NCI-H345 (cell line): ENCODE data around the gene PLXNB2.
"Not testable (repeated sequence)": the region's sequence is repeated elsewhere in the genome, so short reads cannot be mapped to it uniquely, and the experiment has no call there.

ENCODE experiments used
- DNase-seq: peaks from one replicate; lab custom pipeline; 2025; lab: John Stamatoyannopoulos, UW

PLXNB2 gene

DNA sequence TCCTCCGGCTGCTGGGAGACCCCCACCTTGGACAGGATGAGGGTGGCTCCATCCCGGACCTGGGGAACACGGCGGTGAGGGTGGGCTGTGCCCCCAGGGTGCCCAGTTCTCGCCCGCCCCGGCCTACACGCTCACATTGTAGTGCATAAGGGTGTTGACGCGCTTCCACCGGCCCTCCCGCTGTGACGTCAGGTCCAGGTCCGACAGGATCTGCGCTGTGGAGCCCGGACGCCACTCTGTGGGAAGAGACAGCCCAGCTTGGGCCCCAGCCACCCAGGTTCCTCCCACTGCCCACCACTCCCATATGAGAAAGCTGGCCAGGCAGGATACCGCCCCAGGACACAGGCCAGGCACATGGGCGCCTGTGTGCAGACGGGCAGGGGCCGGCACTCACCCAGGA, 29.0 kb downstream of the PLXNB2 start:
- no peak for DNase-seq

DNA sequence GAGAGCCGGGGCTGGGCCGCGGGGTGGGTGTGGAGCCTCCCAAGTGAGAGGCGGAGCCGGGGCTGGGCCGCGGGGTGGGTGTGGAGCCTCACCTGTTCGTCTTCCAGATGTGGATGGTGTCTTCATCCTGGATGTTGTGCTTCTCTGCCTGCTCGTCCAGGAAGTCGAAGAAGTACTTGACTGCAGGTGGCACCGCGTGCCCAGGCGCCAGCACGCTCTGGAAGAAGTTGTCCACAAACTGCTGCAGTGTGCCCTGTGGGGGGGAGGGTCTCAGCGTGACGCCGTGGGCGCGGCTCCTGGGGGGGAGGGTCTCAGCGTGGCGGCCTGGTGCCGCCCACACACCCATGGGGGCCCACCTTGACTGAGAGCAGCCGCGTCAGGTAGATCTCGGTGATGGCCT, 29.7 kb downstream of the PLXNB2 start:
- no peak for DNase-seq

DNA sequence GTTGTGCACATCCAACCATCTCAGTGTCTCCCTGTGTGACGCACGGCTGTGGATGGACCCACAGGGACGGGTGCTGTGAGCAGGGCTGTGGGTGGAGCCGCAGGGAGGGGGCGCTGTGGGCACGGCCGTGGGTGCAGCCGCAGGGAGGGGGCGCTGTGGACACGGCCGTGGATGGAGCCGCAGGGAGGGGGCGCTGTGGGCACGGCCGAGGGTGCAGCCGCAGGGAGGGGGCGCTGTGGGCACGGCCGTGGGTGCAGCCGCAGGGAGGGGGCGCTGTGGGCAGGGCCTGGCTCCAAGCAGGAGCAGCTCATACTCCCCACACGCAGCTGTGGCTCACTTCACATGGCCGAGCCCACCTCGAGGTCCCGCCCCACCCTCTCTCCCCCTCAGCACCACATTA, 31.3 kb downstream of the PLXNB2 start:
- DNase-seq, result no peak

DNA sequence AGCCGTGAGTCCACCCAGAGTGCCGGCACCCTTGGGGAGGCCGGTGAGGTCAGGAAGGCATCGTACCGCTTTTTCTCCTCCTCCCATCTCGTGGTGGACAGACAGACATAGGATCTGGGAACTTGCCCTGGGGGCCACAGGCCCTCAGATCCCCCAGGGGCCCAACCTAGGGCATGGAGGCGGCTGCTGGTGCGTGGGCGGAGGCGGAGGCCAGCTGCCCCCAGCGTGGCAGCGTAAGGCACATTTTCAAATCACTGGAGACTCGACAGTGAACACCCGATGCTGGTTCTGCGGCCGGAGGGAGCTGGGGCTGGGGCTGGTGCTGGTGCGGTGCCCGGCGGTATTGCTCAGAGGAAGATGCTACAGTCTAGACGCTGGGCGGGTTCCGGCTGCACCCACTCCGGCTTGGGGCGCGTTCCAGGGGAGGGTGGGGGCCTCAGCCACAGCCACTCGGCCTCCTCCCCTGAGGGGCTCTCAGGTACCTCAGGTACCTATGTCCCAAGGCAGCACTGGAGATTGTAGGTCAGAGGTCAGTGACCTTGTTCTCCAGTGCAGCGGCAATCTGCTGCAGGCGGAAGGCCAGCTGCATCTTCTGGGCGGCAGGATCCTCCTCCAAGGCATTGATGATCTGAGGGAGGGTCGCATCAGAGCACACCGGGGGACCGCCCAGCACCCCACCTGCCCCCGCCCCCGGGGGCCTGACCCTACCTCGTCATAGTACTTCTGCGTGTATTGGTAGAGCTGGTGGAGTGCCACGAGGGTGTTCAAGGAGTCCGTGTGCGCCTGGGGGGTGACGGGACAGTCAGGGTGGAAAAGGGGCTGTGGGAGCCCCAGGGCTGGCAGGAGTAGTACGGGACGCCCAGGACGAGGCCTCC, 32.0 kb downstream of the PLXNB2 start:
- DNase-seq, result no peak

DNA sequence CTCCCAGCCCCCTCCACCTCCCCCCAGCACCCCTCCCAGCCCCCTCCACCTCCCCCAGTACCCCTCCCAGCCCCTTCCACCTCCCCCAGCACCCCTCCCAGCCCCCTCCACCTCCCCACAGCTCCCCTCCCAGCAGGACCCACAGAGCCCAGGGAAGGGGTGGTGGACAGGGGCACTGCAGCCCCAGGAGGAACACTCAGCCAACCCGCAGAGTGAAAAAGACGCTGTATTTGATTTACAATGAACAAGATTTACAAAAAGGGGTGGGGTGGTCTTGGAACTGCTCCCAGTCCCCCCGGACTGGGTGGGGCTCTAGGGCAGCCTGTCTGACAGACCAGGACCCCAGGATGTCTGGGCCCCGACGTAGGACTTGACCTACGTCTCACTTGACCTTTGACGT, 32.7 kb downstream of the PLXNB2 start:
- DNase-seq, result no peak

DNA sequence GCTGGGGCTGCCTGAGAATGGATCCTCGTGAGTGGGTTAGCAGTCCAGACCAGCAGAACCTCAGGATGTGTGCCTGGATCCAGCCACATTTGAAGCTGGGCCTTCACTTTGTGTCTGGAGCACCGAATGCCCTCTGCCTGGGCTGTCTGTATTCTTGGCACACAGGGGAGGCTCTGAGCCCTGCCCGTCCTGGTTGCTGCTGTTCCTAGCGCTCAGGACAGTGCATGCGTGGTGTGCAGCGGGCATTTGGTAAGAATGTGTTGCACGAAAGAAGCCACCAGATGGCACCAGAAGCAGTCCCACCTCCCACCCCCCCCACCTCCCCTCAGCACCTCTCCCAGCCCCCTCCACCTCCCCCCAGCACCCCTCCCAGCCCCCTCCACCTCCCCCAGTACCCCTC, 33.1 kb downstream of the PLXNB2 start:
- peak; percentile 27 for DNase-seq

DNA sequence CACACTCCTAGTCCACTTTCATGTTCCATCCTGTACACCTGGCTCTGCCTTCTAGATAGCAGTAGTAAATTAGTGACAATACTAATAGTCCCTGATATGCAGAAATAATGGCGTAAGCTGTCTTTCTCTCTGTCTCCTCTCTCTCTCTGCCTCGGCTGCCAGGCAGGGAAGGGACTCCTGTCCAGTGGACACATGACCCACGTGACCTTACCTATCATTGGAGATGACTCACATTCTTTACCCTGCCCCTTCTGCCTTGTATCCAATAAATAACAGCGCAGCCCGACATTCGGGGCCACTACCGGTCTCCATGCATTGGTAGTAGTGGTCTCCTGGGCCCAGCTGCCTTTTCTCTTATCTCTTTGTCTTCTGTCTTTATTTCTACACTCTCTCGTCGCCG, 33.7 kb downstream of the PLXNB2 start:
- not testable (repeated sequence) for DNase-seq

DNA sequence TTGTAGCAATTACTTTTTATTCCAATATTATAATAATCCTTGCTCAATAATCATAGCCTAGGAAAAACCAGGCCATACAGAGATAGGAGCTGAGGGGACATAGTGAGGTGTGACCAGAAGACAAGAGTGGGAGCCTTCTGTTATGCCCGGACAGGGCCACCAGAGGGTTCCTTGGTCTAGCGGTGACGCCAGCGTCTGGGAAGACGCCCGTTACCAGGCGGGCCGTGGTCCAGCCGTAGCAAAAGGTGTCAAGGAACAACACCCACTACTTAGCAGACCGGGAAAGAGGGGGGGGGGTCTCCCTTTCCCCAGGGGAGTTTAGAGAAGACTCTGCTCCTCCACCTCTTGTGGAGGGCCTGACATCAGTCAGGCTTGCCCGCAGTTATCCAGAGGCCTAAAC, 34.1 kb downstream of the PLXNB2 start:
- not testable (repeated sequence) for DNase-seq

DNA sequence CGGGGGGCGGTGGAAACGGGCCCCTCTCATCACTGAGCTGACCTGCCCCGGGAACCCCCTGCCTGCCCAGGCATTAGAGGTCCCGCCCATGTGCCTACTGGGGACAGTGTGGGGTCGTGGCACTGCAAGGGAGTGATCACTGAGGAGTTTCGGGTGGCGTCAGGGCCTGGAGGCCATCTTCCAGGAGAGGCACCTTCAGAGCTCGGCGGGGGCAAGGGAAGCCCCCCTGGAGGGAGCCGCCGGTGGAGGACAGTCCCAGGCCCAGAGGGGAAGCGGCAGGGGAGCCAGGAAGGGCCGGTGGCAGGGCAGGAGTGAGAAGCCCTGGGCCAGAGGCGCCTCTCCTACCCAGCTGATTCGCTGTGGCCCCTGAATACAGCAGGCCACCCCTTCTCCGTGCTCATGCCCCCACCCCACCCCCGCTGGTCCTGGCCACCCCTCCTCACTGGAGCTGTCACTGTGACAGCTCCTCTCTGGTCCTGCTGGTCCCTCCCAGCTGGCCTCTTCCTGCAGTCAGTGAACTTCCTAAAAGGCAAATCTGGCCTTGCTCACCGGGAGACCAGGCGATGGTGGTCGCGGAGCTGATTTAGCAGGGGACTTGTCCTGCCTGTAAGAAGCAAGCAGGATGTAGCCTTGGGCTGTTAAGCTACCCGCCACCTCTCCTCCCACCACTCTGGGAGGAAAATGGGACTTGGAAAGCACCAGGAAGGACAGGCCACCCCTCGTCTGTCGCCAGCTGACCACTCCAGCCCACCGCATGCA, 35.2 kb downstream of the PLXNB2 start:
- no peak for DNase-seq

DNA sequence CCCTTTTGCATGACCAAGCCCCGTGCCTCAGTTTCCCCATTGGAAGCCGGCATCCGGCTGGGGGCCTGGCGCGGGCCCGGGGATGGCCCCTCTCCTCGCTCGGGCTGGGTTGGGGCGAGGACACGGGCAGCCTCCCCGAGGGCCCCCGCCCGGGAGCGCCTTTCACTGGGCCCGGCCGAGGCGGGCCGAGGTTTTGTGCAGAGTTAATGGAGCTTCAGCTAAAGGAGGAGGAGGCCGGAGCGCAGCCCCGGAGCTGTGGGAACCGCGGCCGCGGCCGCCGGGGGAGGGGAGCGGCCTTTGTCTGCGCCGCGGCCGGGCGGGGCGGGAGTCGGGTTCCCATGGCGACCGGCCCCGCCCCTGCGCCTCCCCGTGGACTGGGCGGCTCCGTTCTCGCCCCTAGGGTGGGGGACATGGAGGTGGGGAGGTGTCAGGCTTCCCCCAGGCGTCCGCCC, 35.9 kb downstream of the PLXNB2 start:
- peak; percentile 66 for DNase-seq

DNA sequence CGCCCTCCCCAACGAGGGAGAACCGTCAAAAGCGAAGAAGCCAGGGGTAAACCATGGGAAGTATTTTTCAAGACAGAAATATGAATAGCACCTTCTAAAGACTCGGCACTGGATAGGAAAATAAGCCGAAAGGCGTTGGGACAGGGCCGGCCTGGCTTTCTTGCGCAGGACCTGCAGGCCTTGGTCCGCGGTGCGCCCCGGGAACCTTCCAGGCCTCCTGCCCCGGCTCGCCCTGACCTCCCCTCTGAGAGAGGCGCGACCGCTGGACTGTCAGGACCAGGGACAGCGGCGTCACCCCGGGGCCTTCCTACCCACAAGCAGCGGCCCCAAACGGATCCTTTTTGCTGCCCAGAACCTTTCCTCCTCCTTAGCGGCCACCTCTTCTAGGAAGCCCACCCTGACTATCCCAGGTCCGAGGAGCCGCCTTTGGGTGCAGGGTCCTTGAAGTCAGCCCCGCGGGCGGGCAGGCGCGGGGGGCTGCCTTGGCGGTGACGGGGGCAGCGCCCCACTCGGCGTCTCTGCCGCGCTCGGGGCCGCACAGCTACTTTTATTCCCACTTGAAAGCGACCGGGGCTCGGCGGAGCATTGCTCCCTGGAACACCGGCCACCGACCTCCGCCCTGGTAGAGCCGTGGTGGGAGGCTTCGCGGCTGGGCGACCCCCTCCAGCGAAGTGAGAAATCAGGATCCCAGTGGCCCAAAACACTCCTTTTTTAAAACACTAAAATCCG, 36.6 kb downstream of the PLXNB2 start:
- DNase-seq, result no peak

DNA sequence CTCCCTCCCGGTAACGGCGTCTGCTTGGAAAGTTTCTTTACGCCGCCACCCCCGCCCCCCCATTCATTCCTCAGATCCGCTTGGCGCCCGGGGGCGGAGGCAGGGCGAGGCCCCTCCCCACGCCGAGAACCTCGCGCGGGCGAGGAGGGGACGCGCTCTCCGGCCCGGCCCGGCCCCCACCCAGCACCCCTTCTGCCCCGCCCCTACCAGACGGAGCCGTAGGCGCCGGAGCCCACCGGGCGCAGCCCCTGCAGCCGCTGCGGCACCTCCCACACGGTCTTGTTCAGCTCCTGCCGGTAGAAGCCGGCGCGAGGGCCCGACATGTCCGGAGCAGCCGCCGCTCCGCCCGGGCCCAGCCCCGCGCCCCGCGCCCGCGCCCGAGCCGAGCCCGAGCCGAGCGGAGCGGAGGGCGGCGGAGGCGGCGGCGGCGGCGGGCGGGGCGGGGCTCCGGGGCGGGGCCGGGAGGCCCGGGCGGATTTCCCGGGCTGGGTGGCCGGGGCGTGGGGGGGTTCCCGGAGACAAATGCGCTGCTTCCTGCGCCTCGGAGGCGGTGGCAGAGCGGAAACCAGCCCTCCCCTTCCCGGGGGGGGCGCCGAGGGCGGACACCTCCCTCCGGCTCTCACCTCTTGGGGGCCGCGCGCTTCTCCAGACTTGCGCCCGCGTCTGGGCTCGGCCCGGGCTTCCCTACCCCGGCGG, 37.3 kb downstream of the PLXNB2 start, which contains the start of gene MAPK11:
MAPK11 (minus strand) TSS at position 411 of the 696 bp plus-strand sequence; CDS start at position 323, 88 bp downstream.
- peak; percentile 20 for DNase-seq

DNA sequence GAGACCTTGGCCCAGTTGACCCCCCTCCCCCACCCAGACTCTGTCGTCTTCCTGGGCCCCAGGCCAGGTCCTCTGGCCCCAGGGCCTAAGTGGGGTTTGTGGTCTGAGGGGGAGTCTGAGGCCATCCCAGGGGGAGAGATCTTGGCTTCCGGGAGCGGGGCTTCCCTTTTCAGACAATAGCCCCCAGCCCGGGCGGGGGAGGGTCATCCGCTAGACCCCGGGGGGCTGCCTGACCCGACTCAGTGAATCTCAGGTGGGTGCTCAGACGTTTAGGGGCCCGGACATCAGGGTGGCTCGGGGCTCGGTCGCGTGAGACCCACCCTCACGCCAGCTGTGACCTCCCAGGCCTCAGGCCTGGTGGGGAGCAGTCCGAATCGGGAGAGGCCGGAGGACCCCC, 37.9 kb downstream of the PLXNB2 start:
- DNase-seq, result no peak

DNA sequence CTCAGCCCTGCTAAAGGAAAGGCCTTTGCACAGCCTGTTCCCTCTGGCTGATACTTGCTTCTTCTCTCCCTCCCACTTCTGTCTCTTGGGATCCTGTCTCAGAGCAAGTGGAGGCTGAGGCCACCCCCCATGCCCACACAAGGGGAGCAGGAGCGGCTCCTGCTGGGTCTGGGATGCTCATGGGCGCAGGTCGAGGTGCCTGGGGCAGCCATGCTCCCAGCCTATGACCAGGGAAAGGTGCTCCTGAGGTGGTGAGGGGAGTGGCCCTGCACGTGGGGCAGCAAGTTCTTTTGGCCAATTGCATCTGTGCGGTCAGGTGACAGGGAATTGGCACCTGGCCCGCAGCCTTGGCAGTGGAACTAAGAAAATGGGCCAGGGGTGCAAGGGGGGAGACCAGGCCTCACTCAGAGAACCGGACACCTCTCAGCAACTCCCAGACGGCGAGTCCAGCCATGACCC, 38.8 kb downstream of the PLXNB2 start:
- peak; percentile 17 for DNase-seq

DNA sequence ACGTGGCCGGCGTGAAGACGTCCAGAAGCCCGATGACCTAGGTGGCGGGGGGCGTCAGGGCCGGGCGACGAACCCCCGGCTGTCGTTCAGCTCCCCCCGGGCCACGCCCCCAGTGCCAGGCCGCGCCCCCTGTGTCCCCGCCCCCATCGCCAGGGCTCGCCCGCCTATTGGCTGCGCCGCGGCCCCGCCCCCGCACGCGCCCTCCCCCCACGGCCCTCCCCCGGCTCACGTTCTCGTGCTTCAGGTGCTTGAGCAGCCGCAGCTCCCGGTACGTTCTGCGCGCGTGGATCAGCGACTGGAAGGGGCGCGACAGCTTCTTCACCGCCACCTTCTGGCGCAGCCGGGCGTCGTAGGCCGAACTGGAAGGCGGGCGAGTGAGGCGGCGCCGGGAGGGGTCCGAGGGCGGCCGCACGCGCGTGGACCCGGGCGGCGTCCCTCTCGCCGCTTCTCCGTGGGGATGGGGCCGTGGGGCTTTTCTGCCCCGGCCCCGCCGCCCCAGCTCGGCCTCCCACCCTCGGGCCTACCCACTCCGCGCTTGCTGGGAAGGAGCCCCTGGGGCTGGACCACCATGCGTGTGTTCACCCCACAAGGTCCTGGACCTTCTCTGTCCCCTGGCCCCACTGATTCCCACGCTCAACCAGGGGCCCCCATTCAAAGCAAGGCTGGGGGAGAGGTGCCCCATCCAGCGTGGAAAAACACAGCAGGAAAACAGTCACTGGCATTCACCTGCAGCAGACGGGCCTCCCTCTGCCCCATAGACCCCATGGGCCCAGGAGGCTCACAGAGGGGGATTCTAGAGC, 39.7 kb downstream of the PLXNB2 start:
- peak; percentile 23 for DNase-seq

DNA sequence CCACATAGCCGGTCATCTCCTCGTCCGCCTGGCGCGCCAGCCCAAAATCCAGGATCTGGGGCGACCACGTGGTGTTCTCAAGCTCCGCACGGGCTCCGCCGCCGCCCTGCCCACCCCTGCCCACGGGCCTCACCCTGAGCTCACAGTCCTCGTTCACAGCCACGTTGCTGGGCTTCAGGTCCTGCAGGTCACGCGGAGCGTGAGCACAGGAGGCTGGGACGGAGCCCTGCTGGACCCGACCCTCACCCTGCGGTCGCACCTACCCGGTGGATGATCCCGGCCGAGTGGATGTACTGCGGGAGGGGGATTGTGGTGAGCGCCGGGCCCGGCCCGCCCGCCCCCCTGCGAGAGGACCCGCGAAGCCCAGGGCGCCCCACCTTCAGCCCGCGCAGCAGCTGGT, 40.5 kb downstream of the PLXNB2 start:
- DNase-seq, result no peak

DNA sequence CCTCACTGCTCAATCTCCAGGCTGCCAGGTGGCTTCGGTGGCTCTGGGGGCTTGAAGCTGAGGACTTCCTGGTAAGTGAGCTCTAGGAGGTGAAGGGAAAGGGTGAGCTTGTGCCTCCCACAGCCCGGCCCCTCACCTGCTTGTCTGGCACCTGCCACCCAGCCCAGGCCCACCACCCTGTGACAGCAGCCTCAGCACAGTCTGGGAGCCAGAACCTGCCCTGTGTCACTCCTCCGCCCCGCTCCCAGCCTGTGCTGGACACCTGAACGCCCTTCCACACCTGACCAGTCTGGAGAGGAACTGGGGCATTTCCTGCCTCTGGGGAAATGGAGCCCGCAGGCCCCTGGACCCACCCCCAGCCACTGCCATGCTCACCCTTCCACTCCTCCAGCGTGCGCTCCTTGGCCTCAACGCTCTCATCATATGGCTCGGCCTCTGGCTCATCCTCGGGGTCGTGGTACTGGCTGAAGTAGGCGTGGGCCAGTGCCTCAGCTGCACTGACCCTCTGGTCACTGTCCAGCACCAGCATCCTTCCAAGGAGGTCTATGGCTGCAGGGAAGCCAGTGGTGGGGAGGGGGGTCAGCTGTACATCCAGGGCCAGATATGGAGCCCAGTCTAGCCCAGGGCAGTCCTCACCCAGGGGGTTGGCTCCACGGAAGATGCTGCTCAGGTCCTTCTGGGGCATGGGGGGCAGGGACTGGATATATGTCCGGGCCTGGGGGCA, 42.3 kb downstream of the PLXNB2 start:
- no peak for DNase-seq

DNA sequence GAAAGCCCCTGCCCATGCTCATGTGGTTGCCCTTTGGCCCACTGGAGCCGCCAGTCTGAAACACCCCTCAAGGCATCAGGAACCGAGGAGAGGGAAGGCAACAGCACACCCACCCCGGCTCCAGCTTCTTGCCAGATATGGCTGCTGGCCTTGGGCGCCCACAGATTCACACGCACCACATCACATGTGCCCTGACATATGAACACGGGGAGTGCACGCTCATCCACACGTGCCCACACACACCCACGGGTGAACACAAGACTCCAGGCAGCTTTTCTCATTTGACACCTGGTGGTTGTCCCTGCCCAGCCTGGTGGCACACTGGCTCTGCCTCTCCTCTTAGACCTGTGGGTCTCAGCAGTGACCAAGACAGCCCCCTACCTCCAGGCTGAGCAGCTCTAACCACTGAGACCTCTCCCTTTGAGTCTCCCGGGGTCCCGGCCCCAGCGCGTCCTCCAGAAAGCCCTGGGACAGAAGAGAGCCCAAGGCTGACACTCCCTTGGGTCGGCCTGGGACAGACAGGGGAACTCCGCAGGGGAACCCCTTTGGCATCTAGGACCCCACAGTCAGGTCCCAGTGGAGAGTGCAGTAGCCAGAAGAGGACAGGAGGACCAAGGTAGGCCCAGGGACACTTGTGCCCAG, 43.2 kb downstream of the PLXNB2 start:
- no peak for DNase-seq

DNA sequence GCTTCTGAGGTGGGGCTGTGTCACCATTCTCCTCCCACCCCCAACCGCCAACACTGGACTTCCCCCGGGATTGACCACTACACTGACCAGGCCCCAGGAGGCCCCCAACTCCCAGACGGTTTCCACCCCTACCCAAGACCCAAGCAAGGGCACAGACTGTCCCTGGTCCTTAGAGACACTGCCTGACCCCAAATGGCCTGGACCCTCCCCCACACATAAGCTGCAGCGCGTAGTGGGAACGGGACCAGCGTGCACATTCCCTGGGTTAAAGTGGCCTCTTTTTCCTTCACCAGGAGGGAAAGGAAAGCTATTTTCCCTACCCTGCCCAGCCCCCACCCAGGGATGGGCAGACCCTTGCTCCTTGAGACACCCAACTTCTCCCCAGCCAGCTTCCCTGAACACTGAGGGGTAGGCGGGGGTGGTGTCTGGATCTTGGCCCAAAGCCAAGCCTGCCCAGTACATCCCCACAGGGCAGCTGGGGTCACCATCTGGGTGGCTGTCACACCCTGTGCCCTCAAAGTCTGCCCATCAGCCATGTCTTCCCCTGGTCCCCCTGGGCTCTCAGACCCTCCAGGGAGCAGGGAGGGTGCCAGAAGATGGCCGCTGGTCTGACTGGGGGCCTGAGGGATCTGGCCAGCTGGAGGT, 44.4 kb downstream of the PLXNB2 start:
- no peak for DNase-seq
